SK-N-MC (cell line): ENCODE results near the gene INPP4B.

Experiments used
- DNase-seq: peaks from one replicate; pipeline ENCODE4 v3.0.0-alpha.2; 2011; ENCODE audit warnings: low read depth, low spot score
- H3K27ac ChIP-seq: fragments of 200-600 bp; sonication (generic); 2 replicates; pipeline ENCODE4 v1.5.1; 2016; ENCODE audit warnings: mixed run types
- H3K36me3 ChIP-seq: fragments of 200-600 bp; sonication (generic); 2 replicates; pipeline ENCODE4 v1.6.1; 2017; ENCODE audit warnings: antibody characterized with exemption, low read length, mixed read lengths; ENCODE audit not compliant: insufficient read depth
- H3K4me3 ChIP-seq: fragments of 200-600 bp; sonication (generic); 2 replicates; pipeline ENCODE4 v1.5.1; 2016
- H3K9ac ChIP-seq: fragments of 200-600 bp; sonication (generic); 2 replicates; pipeline ENCODE4 v1.8.0; 2017; ENCODE audit warnings: mixed run types, mixed read lengths; ENCODE audit not compliant: insufficient read length
- H3K9me3 ChIP-seq: fragments of 200-600 bp; sonication (generic); 2 replicates; pipeline ENCODE4 v1.6.1; 2017; ENCODE audit warnings: low read depth, mild to moderate bottlenecking, antibody characterized with exemption, low read length, moderate library complexity, mixed read lengths
- EZH2 ChIP-seq: fragments of 200-600 bp; sonication (generic); IDR thresholded peaks from one replicate; pipeline ENCODE4 v1.6.1; 2017; ENCODE audit warnings: antibody characterized with exemption
- FOXP2 ChIP-seq: optimal IDR thresholded peaks from 2 replicates; pipeline ENCODE3; 2011; ENCODE audit warnings: mild to moderate bottlenecking, moderate library complexity; ENCODE audit not compliant: insufficient read depth; ENCODE audit errors: extremely low read length, control extremely low read depth
- POLR2AphosphoS5 ChIP-seq: IDR thresholded peaks from 2 replicates; pipeline ENCODE4 v1.6.1; 2012; ENCODE audit warnings: mild to moderate bottlenecking, low read depth, low read length, borderline replicate concordance

The INPP4B gene

DNA sequence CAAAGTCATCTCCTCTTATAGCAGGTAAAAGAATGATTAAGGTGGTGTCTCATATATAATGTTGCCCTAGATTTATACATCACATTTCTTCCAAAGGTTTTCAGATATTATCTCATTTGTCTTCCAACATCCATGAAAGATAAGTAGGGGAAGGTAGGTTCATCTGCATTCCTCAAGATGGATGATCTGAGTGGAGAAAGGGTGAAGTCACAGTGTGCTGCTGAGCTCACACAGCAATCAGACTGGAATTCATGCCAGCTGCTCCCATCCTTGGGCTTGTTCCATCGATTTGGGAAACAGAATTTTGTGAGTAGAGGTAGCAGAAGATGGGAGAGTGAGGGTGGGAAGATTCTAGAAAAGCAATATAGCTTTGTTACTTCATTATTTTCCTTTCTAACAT is 482.4 kb downstream of the INPP4B start:
- Histone ChIP-seq H3K27ac (no peak overlapping the region), H3K4me3 (no peak overlapping the region), H3K9ac (no peak overlapping the region), H3K36me3 (no peaks in the 10 kb centered on the region), H3K9me3 (no peaks in the 10 kb centered on the region)
- TF ChIP-seq POLR2AphosphoS5, result no peak
- no peak for TF ChIP-seq EZH2
- TF ChIP-seq FOXP2, result no peak
- DNase-seq, result no peak

DNA sequence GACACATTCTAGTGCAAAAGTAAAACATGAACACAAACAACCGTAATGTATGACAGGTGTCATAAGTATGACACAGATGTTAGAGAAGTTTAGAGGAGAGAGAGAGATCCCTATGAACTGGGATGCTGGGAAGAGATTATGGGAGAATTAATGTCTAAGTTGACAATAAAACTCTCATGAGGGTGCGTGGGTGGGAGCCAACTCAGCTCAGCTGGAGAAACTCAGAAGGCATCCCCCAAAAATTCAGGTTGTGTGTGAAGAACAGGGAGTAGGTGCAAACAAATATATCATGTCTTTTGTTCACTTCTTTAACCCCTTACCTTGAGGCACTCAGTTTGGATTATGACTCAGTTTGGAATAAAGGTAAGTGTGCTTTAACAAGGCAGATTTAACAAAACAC is 484.1 kb downstream of the INPP4B start:
- no peak overlapping the region for H3K4me3 ChIP-seq
- TF ChIP-seq POLR2AphosphoS5, result no peak
- TF ChIP-seq EZH2, result no peak
- no peak for TF ChIP-seq FOXP2
- H3K27ac ChIP-seq, result no peak overlapping the region
- H3K9me3 ChIP-seq, result no peaks in the 10 kb centered on the region
- DNase-seq, result no peak
- H3K36me3 ChIP-seq, result no peaks in the 10 kb centered on the region
- no peak overlapping the region for H3K9ac ChIP-seq

DNA sequence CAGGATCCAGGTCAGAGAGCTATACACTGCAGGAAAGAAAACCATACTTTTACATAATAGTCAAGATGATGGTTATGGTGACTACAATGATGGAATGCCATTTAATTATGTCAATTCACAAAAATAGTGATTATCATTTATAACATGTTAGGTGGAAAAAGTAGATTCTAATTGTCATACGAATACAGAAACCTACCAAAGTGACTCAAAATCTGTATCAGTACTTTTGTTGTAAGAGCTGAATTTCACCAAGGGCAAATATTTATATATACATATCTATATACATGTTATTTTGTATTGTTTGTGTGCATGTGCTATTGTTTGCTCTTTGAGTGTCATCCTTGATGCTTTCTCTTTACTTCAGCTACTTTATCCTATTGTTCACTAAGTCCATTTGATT is 485.4 kb downstream of the INPP4B start:
- H3K27ac ChIP-seq, result no peak overlapping the region
- H3K9me3 ChIP-seq, result no peaks in the 10 kb centered on the region
- TF ChIP-seq EZH2, result no peak
- TF ChIP-seq POLR2AphosphoS5, result no peak
- no peak for TF ChIP-seq FOXP2
- H3K9ac ChIP-seq, result no peak overlapping the region
- no peak for DNase-seq
- no peaks in the 10 kb centered on the region for H3K36me3 ChIP-seq
- no peak overlapping the region for H3K4me3 ChIP-seq

DNA sequence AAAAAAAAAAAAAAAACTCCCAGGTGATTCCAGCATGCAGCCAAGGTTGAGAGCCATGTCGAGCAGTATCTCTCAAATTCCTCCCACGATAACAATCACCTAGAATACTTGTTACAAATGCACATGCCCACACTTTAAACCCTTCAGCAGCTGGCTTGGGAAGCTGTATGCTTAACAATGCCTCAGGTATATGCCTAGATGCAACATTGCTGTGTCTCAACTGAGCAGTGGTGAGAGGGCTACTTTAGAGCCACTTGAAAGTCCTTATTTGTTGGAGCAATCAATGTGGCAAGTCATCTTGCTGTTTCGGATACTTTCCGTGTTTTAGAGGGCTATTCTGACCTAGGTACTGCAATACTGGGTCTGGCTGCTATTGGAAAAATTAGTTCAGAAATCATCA is 487.4 kb downstream of the INPP4B start:
- TF ChIP-seq FOXP2 (no peak), POLR2AphosphoS5 (no peak), EZH2 (no peak)
- no peak for DNase-seq
- no peaks in the 10 kb centered on the region for H3K36me3 ChIP-seq
- H3K27ac ChIP-seq, result no peak overlapping the region
- H3K9me3 ChIP-seq, result no peaks in the 10 kb centered on the region
- H3K4me3 ChIP-seq, result no peak overlapping the region
- H3K9ac ChIP-seq, result no peak overlapping the region

GRCh38 chr4:142356801-142357200 is 489.3 kb downstream of the INPP4B start:
- Histone ChIP-seq H3K4me3 (no peak overlapping the region), H3K36me3 (no peaks in the 10 kb centered on the region), H3K27ac (no peak overlapping the region), H3K9me3 (no peaks in the 10 kb centered on the region), H3K9ac (no peak overlapping the region)
- no peak for DNase-seq
- no peak for TF ChIP-seq FOXP2
- no peak for TF ChIP-seq POLR2AphosphoS5
- no peak for TF ChIP-seq EZH2

- no peak overlapping the region for H3K9ac ChIP-seq
- TF ChIP-seq FOXP2 (no peak), POLR2AphosphoS5 (no peak), EZH2 (no peak)
- H3K36me3 ChIP-seq, result no peaks in the 10 kb centered on the region
- H3K27ac ChIP-seq, result no peak overlapping the region
- no peak for DNase-seq
- H3K9me3 ChIP-seq, result no peaks in the 10 kb centered on the region
- no peak overlapping the region for H3K4me3 ChIP-seq
These were observed 489.9 kb downstream of the INPP4B start for GRCh38 chr4:142356118-142356759.

DNA sequence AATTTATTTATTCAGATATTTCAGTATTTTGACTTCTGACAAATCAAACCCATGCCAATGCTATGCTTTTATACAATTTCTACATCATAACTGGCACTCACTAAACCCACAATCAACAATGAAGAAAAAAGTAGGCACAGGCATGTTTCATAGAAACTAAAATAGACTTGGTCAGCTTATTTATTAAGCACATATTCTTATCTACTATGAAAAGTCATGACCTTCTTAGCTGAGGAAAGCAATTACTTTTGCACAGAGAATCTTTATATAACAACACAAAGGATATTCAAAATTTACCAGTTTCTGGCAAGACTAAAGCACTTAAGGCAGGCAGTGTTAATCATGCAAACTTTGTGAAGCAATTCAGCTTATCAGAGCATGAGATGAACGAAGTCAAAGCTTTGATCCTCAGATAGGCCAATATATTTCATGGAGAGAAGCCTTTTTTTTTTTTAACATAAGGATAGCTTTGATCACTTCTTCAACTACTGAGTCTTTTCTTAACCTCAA is 490.6 kb downstream of the INPP4B start:
- H3K4me3 ChIP-seq, result no peak overlapping the region
- no peak overlapping the region for H3K9ac ChIP-seq
- DNase-seq, result no peak
- H3K27ac ChIP-seq, result no peak overlapping the region
- no peaks in the 10 kb centered on the region for H3K9me3 ChIP-seq
- no peak for TF ChIP-seq EZH2
- TF ChIP-seq POLR2AphosphoS5, result no peak
- no peak for TF ChIP-seq FOXP2
- H3K36me3 ChIP-seq, result no peaks in the 10 kb centered on the region

DNA sequence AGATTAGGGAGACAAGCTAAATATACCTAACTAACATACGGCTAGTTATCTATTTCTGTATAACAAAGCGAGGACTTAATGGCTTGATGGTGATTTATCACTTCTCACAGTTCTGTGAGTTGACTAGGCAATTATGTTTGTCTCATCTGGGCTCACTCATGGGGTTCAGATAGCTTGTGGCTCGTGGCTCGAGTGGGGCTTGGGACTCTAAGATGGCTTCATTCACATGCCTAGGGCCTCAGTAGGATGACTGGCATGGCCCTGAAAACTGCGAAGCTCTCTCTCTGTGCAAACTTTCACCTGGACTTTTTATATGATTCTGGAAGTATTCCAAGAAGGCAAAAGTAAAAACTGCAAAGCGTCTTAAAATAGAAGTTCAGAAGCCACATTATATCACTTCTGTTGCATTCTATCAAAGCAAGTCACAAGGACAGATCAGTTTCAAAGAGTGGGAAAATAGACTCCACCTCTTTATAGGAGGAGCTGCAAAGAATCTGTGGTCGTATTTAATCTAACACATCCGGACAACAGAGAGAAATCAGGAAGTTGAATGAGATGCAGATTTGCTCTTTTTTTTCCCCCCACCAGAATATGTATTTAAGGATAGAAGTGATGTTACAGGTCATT is 491.2 kb downstream of the INPP4B start:
- no peaks in the 10 kb centered on the region for H3K9me3 ChIP-seq
- no peak overlapping the region for H3K27ac ChIP-seq
- TF ChIP-seq FOXP2 (no peak), EZH2 (no peak)
- no peak overlapping the region for H3K4me3 ChIP-seq
- no peak overlapping the region for H3K9ac ChIP-seq
- DNase-seq, result no peak
- H3K36me3 ChIP-seq, result no peaks in the 10 kb centered on the region

DNA sequence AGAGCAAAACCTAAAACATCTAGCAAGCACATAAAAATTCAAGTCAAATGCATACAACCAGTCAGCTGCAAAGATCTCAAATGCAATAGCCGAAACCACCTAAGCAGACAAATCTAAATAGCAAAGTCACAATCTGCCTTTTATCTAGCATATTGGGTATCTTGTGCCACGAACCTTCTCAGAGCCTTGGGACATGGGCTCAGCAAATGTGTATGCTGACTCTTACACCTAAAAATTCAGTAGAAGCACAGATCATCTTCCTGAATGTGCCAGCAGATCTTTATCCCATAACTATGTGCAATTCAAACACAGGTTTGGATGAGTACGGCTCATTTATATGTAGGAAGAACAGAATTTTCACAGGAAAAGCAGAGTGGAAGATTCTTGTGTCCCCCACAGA is 492.1 kb downstream of the INPP4B start:
- no peak for DNase-seq
- no peak overlapping the region for H3K4me3 ChIP-seq
- no peak overlapping the region for H3K27ac ChIP-seq
- no peaks in the 10 kb centered on the region for H3K9me3 ChIP-seq
- H3K36me3 ChIP-seq, result no peaks in the 10 kb centered on the region
- TF ChIP-seq POLR2AphosphoS5 (no peak), FOXP2 (no peak), EZH2 (no peak)
- H3K9ac ChIP-seq, result no peak overlapping the region
